NCI-H187 (cell line): ENCODE results near the gene ARID1B.
A peak's percentile ranks its signal among the peaks of the same experiment; 100 is the strongest.

ENCODE experiments used
- DNase-seq, 2 experiments: peaks; one replicate each; lab custom pipeline; 2025; lab: John Stamatoyannopoulos, UW

Gene ARID1B

DNA sequence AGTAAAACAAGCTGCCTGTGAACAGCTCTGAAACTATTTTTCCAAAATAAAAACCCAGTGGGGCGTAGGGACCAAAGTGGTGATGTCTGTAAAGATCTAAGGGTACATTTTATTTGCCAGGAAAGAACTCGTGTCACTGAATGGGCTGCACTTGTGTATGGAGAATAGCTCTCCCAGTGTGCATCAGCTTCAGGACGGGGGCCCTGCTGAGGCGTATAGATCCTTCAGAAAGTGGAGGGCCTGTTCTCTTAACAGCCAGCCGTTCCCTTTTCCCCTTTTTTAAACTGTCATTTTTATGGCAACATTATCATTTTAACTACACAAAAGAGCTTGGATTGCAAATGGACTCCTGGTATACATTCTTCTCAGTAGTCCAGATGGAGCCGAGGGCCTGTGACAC is 408.8 kb downstream of the ARID1B start:
- no peak for DNase-seq

DNA sequence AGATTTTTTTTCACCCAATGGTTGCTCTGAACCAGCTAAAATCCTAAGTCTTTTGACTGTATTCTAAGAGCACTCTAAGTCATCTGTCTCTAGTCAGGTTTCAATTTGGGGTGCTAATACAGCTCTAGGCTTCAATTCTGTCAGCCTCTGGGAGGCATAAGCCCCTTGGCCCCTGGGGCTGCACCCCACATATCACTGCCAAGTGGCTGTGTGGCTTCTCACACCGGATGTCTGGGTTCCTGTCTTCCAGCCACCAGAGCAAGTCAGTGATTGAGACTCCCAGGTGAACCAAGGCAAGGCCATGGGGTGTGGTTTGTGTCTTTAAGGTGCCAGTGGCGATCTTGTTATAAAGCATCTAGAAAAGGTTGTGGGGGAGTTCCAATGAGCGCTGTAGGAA is 409.6 kb downstream of the ARID1B start:
- no peak for DNase-seq

DNA sequence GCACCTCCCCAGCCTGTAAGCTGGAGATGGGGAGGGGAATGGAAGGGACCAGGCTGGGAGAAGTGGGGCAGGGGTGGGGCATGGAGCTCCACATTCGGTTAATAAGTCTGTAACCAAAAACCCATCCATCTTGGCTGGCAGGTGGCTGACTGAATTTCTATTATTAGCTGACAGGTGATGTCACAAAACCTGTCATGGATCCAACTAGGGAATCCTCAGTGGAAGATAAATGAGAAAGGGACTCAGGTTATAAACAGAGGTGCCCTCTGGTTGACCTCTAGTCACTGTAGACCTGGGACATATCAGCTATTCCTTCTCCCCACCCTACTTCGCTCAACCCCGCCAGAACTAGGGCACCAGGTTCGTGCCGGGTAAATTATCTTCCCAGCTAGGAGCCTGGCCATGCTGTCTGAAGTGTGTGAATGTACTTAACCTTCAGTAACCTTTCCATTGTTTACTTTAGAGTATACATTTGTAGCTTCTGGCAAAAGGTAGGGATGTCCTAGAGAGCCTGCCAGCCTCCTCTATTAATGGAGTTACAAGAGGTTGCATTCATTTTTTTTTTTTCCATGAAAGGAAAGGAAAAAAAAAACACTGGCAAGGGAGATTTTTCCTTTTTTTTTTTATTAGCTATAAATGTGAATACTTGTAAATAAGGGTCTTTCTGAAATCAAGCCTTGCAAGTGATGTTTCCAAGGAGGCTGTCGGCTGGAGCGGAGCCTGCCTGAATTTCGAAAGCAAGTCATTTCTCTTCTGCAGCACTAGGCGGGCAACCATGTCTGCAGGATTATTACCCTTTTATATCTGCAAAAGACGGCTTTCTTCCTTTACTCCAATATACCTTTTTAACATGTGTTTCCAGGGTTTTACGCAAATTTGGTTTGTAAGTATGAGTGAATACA is 410.3 kb downstream of the ARID1B start:
- DNase-seq: peak; percentile 81 to 90

DNA sequence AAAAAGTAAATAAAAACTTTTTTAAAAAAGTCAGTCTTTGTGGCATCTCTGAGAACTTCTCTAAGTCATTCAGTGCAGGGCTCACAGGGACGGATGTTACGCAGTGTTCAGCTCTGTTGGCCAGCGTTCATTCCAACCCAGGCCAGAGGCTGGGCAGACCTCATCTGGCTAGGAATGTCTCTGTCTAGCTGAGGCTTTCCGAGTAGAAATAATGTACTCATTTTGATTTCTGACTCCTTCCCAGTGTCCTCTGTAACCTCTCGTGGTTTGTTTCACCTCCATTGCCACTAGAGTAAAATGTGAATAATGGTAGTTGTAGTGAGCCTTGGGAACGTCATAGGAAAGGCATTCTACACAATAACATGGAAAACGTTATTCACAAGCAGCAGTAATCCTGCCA is 411.0 kb downstream of the ARID1B start:
- no peak for DNase-seq

DNA sequence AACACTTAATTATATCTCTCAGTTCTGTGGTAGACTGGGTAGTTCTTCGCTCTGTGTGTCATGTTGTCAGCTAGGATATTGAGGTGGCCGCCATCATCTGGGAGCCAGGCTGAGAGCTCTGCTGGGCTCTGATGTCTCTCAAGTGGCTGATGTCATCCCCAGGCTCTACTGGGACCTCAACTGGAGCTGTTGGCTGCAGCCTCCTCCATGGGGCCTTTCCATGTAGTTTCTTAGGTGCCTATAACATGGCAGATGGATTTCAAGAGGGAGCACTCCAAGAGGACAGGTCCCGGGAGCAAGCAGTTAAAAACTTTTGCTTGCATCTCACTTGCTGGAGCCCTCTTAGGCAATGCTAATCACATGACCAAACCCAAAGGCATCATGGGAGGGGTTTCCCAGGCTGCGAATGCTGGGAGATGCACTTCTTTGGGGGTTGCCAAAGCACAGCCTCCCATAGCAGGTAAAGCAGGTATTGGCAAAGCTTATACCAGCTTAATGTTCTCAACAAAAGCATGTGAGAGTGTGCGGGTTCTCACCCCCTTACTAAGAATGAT is 416.3 kb downstream of the ARID1B start:
- DNase-seq: no peak

DNA sequence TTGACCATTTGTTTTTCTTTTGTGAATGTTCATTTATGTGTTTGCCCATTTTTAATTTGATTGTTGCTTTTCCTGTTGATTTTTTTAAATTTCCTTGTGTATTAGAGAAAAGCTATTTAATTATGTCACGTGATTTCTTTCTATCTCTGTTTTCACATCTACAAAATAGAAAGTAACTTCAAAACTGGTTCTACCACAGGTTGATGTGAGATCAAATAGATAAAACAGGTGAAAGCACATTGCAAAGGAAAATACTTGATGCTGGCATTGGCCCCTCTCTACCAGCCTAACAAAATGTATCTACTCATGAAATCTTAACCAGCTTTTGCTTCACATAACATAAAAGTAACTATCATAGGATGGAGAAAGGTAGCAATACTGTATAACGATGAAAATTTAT is 416.9 kb downstream of the ARID1B start:
- DNase-seq: no peak

DNA sequence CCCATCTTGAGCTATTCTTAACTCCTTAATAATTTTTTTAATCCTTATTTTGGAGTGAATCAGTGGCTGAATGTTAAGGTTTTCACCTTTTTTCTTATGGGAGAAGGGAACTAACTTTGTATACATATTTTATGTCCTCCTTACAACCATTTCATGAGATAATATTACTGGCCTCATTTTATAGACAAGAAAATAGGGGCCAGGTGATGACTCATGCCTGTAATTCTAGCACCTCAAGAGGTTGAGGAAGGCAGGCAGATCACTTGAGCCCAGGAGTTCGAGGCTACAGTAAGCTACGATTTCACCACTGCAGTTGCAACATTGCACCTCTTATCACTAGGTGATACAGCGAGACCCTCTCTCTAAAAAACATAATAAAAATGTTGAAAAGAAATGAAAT is 417.5 kb downstream of the ARID1B start:
- no peak for DNase-seq

DNA sequence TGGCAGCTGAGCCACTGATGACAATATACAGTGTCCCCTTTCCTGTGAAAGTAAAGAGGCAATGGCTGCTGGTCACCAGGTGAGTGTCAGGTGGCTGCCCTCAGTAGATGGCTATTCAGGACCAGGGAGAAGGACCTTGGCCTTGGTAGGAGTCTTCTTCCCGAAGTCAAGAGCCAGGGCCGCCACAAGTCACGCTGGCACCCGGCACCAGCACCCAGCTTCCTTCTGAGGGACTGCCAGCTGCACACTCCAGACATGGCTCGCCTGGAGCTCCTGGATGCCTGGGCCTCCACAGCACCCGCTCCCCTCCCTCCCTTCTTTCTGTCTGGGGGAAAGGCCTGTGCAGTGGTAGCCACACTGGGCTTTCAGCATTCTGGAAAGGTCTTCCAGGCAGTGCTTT is 419.2 kb downstream of the ARID1B start:
- DNase-seq: no peak

DNA sequence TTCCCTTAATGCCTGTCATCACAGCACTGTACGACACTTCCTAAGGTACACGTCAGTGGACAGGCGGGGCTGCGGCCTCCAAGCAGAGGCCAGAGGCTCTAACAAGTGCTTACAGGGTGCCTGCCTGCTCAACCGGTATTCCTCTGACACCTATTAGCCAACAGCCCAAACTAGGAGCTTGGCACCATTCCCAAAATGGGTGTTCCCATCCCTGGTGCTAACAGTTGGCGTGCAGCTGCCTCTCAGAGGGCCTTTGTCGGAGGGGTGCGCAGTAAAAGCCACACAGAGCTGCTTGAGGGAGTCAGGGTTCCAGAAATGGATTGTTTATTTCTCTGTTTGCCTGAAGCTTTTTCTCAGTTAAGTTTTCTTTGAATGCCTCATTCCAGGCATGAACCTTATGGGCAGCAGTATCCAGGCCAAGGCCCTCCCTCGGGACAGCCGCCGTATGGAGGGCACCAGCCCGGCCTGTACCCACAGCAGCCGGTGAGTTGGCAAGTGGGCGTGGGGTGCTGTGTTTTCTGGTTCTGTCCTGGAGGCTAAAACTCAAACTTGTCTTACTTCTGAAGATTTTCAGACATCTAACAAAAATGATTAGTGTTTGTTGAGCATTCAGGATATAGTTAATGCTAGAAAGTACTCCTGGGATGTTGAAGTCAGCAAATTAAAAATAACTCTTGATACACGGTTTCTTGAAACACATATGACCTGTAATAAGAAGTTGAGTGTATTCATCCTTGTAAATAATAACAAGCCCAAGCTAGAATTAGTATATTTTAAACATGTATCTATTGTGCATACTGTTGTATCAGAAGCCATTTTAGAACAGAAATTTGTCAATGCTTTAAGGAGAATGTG is 421.5 kb downstream of the ARID1B start:
- DNase-seq: peak; percentile 12 to 48

DNA sequence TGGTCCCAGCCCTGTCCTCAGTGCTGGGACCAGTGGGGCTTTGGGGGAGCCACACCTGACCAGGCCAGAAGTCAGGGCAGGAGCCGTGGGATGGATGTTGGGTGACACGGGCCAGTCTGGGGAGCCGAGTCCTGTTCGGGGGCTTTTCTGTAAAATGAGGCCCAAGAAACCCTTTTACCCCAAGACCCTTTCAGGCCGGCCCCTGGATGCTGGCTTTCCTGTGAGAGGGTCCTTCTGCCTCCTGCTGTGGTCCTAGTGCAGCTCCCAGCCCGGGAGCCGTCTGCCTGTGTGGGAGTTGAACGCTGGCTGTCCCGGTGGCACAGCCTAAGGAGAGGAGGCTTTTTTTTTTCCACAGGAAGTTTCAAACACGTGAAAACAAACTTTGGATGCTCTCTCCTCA is 422.9 kb downstream of the ARID1B start:
- DNase-seq: no peak

DNA sequence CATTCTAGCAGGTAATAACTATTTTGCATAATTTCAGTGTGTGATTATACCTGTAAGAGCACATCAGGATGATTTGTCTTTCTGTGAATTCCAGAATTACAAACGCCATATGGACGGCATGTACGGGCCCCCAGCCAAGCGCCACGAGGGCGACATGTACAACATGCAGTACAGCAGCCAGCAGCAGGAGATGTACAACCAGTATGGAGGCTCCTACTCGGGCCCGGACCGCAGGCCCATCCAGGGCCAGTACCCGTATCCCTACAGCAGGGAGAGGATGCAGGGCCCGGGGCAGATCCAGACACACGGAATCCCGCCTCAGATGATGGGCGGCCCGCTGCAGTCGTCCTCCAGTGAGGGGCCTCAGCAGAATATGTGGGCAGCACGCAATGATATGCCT is 423.4 kb downstream of the ARID1B start:
- DNase-seq: no peak

DNA sequence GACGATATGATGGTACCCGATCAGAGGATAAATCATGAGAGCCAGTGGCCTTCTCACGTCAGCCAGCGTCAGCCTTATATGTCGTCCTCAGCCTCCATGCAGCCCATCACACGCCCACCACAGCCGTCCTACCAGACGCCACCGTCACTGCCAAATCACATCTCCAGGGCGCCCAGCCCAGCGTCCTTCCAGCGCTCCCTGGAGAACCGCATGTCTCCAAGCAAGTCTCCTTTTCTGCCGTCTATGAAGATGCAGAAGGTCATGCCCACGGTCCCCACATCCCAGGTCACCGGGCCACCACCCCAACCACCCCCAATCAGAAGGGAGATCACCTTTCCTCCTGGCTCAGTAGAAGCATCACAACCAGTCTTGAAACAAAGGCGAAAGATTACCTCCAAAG is 423.9 kb downstream of the ARID1B start:
- no peak for DNase-seq

DNA sequence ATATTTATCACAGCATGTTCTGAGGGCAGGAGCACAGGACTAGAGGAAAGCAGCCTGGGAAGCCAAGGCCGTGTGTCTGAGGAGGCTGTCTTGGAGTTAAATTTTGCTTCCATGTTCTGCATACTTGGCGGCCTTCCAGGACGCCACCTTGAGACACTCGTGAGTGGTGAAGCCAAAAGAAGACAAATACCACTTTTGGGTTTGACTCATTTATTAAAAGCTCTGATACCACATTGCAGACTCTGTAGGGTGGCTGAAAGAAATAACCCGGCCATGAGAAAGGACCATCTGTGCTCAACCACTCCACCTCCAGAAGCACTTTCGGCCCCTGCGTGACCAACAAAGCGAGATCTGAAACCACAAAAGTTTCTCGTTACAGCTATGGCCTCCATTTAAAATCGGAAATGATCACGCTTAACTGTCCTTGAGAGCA is 426.1 kb downstream of the ARID1B start:
- peak; percentile 88 to 91 for DNase-seq

DNA sequence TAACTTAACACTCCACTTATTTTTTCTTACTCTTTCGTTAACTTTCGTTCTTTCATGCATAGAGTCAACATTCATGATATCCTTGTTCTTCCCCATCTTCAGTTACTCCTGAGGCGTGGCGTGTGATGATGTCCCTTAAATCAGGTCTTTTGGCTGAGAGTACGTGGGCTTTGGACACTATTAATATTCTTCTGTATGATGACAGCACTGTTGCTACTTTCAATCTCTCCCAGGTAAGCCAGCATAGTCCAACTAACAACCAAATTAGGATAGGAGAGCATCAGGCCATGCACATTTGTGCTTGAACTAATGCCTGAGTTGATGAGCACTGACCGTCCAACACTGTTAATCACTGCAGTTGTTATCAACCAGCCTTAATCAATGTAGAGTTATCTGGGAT is 426.6 kb downstream of the ARID1B start:
- no peak for DNase-seq

DNA sequence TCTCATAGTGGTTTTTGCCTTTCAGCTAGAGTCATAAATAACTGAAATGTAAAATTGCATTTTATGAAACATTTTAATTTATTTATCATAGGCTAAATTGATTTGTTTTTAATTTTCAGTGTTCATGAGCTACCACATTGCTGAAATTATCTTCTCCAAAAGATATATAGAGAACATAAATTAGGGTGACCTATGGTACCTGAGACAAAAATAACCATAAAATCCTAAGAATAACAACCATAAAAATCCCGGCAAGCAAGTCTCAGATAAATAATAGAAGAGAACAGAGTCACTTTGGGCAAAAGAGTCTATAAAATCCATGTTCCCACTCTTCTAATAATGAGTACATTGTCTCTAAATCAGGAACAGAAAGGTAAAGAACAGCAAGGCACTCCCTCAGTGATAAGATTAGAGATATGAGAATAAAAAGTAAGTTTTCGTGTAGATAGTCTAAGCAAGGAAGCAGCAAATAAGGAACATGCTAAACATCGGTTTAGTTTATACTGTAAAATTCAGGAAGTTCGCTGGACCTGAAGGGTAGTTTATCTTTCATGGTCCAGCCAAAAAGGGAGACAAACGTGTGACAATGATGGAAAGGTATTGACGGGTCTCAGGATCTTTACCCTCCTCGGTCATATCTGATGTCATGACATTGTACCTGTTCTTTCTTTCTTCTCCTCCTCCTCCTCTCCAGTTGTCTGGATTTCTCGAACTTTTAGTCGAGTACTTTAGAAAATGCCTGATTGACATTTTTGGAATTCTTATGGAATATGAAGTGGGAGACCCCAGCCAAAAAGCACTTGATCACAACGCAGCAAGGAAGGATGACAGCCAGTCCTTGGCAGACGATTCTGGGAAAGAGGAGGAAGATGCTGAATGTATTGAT is 428.5 kb downstream of the ARID1B start:
- no peak for DNase-seq

DNA sequence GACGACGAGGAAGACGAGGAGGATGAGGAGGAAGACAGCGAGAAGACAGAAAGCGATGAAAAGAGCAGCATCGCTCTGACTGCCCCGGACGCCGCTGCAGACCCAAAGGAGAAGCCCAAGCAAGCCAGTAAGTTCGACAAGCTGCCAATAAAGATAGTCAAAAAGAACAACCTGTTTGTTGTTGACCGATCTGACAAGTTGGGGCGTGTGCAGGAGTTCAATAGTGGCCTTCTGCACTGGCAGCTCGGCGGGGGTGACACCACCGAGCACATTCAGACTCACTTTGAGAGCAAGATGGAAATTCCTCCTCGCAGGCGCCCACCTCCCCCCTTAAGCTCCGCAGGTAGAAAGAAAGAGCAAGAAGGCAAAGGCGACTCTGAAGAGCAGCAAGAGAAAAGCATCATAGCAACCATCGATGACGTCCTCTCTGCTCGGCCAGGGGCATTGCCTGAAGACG is 429.2 kb downstream of the ARID1B start:
- DNase-seq: no peak

DNA sequence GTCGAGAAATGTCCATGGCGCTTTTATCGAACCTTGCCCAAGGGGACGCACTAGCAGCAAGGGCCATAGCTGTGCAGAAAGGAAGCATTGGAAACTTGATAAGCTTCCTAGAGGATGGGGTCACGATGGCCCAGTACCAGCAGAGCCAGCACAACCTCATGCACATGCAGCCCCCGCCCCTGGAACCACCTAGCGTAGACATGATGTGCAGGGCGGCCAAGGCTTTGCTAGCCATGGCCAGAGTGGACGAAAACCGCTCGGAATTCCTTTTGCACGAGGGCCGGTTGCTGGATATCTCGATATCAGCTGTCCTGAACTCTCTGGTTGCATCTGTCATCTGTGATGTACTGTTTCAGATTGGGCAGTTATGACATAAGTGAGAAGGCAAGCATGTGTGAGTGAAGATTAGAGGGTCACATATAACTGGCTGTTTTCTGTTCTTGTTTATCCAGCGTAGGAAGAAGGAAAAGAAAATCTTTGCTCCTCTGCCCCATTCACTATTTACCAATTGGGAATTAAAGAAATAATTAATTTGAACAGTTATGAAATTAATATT is 430.4 kb downstream of the ARID1B start:
- no peak for DNase-seq

DNA sequence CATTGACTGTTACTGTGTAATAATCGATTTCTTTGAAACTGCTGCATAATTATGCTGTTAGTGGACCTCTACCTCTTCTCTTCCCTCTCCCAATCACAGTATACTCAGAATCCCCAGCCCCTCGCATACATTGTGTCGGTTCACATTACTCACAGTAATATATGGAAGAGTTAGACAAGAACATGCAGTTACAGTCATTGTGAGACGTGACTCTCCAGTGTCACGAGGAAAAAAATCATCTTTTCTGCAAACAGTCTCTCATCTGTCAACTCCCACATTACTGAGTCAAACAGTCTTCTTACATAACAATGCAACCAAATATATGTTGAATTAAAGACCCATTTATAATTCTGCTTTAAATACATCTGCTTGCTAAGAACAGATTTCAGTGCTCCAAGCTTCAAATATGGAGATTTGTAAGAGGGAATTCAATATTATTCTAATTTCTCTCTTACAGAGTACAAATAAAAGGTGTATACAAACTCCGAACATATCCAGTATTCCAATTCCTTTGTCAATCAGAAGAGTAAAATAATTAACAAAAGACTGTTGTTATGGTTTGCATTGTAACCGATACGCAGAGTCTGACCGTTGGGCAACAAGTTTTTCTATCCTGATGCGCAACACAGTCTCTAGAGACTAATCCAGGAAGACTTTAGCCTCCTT is 432.8 kb downstream of the ARID1B start:
- DNase-seq: no peak

DNA sequence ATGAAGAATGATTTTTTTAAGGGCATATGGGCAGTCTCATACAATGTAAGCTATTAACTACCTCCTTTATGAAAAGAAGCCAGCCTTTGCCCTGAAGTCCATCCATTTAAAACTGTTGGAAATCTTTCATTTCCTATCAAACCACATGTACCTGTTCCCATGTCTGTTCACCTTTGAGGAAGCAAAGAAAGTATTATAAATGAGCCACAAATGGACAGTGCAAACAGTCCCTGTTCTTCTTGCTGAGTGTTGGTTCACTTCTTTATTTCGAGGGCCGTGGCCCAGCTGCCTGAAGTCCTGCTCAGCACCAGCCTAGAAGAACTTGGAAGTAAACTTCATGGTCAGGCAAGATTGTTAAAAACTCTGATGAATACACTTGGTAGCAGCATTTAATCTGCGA is 433.8 kb downstream of the ARID1B start:
- no peak for DNase-seq

DNA sequence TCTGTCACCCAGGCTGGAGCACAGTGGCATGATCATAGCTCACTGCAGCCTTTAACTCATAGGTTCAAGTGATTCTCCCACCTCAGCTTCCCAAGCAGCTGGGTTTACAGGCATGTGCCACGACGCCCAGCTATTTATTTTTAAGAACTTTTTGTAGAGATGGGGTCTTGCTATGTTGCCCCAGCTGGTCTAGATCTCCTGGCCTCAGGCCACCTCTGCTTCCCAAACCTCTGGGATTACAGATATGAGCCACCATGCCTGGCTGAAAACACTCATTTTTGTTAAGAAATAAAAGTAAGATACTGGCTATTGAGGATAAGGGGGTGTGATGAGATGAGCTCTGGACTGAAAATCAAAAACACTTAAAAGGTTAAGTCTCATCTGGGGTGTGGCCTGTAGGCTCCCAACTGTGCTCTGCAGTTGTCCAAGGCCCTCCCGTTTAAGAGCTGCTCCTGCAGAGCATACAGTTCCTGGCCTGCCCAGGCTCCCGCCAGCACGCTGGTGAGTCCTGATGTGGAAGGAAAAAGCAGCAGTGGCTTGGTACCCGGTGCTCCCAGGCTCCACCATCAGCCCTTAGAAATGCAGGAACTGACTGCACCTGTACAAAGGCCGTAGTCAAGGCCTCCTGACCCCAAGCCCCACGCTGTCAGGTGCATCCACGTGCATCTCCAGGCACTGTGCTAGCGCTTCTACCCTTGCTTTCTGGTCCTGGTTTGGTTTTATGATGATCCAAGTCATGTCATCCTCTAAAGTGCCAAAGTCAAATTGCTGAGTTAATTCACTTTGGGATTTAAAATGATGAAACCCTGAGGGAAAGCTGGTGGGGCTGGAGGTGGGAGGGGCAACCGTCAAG is 434.7 kb downstream of the ARID1B start:
- no peak for DNase-seq
